Measurements from ENCODE around the gene MOV10L1. TPM values are rescaled to one million over a fixed set of nuclear protein-coding genes. Genes with fewer than 3 reads are reported as not detected.
A peak's percentile ranks its signal among the peaks of the same experiment; 100 is the strongest.

MOV10L1 gene
- total RNA-seq, 2 experiments from 2014 or later, result 0.11 TPM; not detected in 1

GRCh38 chr22:50101870-50102565 lies 12.2 kb downstream of the MOV10L1 start:
- intact Hi-C loops (cut with DNase I, micrococcal nuclease), result no loop called here
- ChIA-PET POLR2A (no interaction called here), CTCF (interaction anchor here (0.6 kb wide), 1 partner anchor 392 kb away, joined by 3 read pairs; no protein-coding TSS in a partner anchor)
- Mint-ChIP-seq H3K36me3 (ENCODE audit: low read depth) (no peaks in the 10 kb centered on the region), H3K4me3 (no peak overlapping the region), H3K9me3 (ENCODE audit: low read depth) (no peaks in the 10 kb centered on the region), H3K4me1 (peaks cover 8% of the 10 kb centered on the region), H3K27me3 (peaks cover 8% of the 10 kb centered on the region), H3K27ac (no peak overlapping the region)
- DNase-seq (no peak), ATAC-seq (no peak)

GRCh38 chr22:50102946-50103345 lies 13.1 kb downstream of the MOV10L1 start:
- CTCF ChIA-PET, result interaction anchor here (0.6 kb wide), 1 partner anchor 393 kb away, joined by 3 read pairs; no protein-coding TSS in a partner anchor
- ATAC-seq, result no peak
- H3K9me3 Mint-ChIP-seq (ENCODE audit: low read depth), result no peaks in the 10 kb centered on the region
- H3K4me1 Mint-ChIP-seq, result peaks cover 8% of the 10 kb centered on the region
- H3K27ac Mint-ChIP-seq, result no peak overlapping the region
- intact Hi-C loops (cut with DNase I, micrococcal nuclease), result no loop called here
- POLR2A ChIA-PET, result no interaction called here
- H3K27me3 Mint-ChIP-seq, result peaks cover 5% of the 10 kb centered on the region
- no peak overlapping the region for H3K4me3 Mint-ChIP-seq
- peak; percentile 30 for DNase-seq
- H3K36me3 Mint-ChIP-seq (ENCODE audit: low read depth), result no peaks in the 10 kb centered on the region

- ATAC-seq, result no peak
- POLR2A ChIA-PET, result no interaction called here
- CTCF ChIA-PET, result interaction anchor here (0.8 to 1.1 kb wide), 3 partner anchors 9 to 45 kb away, joined by 3 to 4 read pairs (median 4); no protein-coding TSS in a partner anchor
Observed at GRCh38 chr22:50104141-50104544, 14.3 kb downstream of the MOV10L1 start.

GRCh38 chr22:50105208-50106100 lies 15.6 kb downstream of the MOV10L1 start:
- DNase-seq (peak; percentile 40), ATAC-seq (peak; percentile 83)
- no peak overlapping the region for H3K27ac Mint-ChIP-seq
- H3K9me3 Mint-ChIP-seq (ENCODE audit: low read depth), result no peaks in the 10 kb centered on the region
- POLR2A ChIA-PET, result interaction anchor here (1.2 kb wide), 1 partner anchor 17 kb away, joined by 4 read pairs; no protein-coding TSS in a partner anchor
- H3K27me3 Mint-ChIP-seq, result no peaks in the 10 kb centered on the region
- H3K4me3 Mint-ChIP-seq, result peak overlapping the region; percentile 40
- H3K4me1 Mint-ChIP-seq, result peaks cover 8% of the 10 kb centered on the region
- CTCF ChIA-PET, result interaction anchor here (0.8 to 1.3 kb wide), 2 partner anchors 47 to 138 kb away, joined by 3 to 4 read pairs; no protein-coding TSS in a partner anchor
- intact Hi-C loops (cut with DNase I, micrococcal nuclease), result no loop called here
- no peaks in the 10 kb centered on the region for H3K36me3 Mint-ChIP-seq (ENCODE audit: low read depth)

More at GRCh38 chr22:50104141-50104544, 14.3 kb downstream of the MOV10L1 start:
- Mint-ChIP-seq H3K27me3 (peaks cover 2% of the 10 kb centered on the region), H3K4me3 (no peak overlapping the region), H3K4me1 (peaks cover 8% of the 10 kb centered on the region), H3K27ac (no peak overlapping the region), H3K9me3 (ENCODE audit: low read depth) (no peaks in the 10 kb centered on the region), H3K36me3 (ENCODE audit: low read depth) (no peaks in the 10 kb centered on the region)
- DNase-seq, result no peak
- intact Hi-C loops (cut with DNase I, micrococcal nuclease), result no loop called here

GRCh38 chr22:50107529-50107928 lies 17.7 kb downstream of the MOV10L1 start:
- POLR2A ChIA-PET, result interaction anchor here (1.2 kb wide), 1 partner anchor 279 kb away, joined by 8 read pairs; no protein-coding TSS in a partner anchor
- H3K4me3 Mint-ChIP-seq, result no peak overlapping the region
- H3K36me3 Mint-ChIP-seq (ENCODE audit: low read depth), result no peaks in the 10 kb centered on the region
- ATAC-seq (no peak), DNase-seq (no peak)
- H3K27ac Mint-ChIP-seq, result no peak overlapping the region
- H3K4me1 Mint-ChIP-seq, result peaks cover 14% of the 10 kb centered on the region
- CTCF ChIA-PET, result interaction anchor here (0.8 kb wide), 1 partner anchor 9 kb away, joined by 3 read pairs; no protein-coding TSS in a partner anchor
- intact Hi-C loops (cut with DNase I, micrococcal nuclease), result no loop called here
- no peaks in the 10 kb centered on the region for H3K9me3 Mint-ChIP-seq (ENCODE audit: low read depth)
- peaks cover 5% of the 10 kb centered on the region for H3K27me3 Mint-ChIP-seq

- ChIA-PET POLR2A (no interaction called here), CTCF (no interaction called here)
- Mint-ChIP-seq H3K9me3 (ENCODE audit: low read depth) (no peaks in the 10 kb centered on the region), H3K27me3 (peaks cover 14% of the 10 kb centered on the region), H3K4me1 (peaks cover 10% of the 10 kb centered on the region), H3K27ac (no peak overlapping the region), H3K36me3 (ENCODE audit: low read depth) (no peaks in the 10 kb centered on the region), H3K4me3 (no peak overlapping the region)
- intact Hi-C loops (cut with DNase I, micrococcal nuclease), result no loop called here
- no peak for ATAC-seq
- no peak for DNase-seq
Observed at GRCh38 chr22:50111056-50111455, 21.2 kb downstream of the MOV10L1 start.

GRCh38 chr22:50112151-50113118 lies 22.6 kb downstream of the MOV10L1 start:
- CTCF ChIA-PET, result interaction anchor here (1.2 kb wide), 1 partner anchor 8 kb away, joined by 3 read pairs; no protein-coding TSS in a partner anchor
- Mint-ChIP-seq H3K4me3 (no peak overlapping the region), H3K9me3 (ENCODE audit: low read depth) (no peaks in the 10 kb centered on the region), H3K4me1 (peaks cover 10% of the 10 kb centered on the region), H3K36me3 (ENCODE audit: low read depth) (no peaks in the 10 kb centered on the region), H3K27me3 (peaks cover 14% of the 10 kb centered on the region), H3K27ac (peak overlapping the region; percentile 37)
- POLR2A ChIA-PET, result no interaction called here
- DNase-seq (peak; percentile 52), ATAC-seq (peak; percentile 78)
- intact Hi-C loops (cut with DNase I, micrococcal nuclease), result no loop called here

GRCh38 chr22:50114221-50115021 lies 24.6 kb downstream of the MOV10L1 start:
- H3K4me1 Mint-ChIP-seq, result peaks cover 10% of the 10 kb centered on the region
- CTCF ChIA-PET, result interaction anchor here (0.6 to 1.4 kb wide), 2 partner anchors 29 to 59 kb away, joined by 4 read pairs; partner anchors contain the start of gene MLC1
- no peak overlapping the region for H3K4me3 Mint-ChIP-seq
- peaks cover 16% of the 10 kb centered on the region for H3K27me3 Mint-ChIP-seq
- H3K27ac Mint-ChIP-seq, result no peak overlapping the region
- H3K36me3 Mint-ChIP-seq (ENCODE audit: low read depth), result no peaks in the 10 kb centered on the region
- no peak for ATAC-seq
- no peak for DNase-seq
- intact Hi-C loops (cut with DNase I, micrococcal nuclease), result no loop called here
- POLR2A ChIA-PET, result no interaction called here
- no peaks in the 10 kb centered on the region for H3K9me3 Mint-ChIP-seq (ENCODE audit: low read depth)

GRCh38 chr22:50115693-50116092 lies 25.9 kb downstream of the MOV10L1 start:
- CTCF ChIA-PET, result interaction anchor here (0.6 to 1.8 kb wide), 3 partner anchors 31 to 85 kb away, joined by 3 to 6 read pairs (median 4); partner anchors contain the start of gene MLC1
- H3K36me3 Mint-ChIP-seq (ENCODE audit: low read depth), result no peaks in the 10 kb centered on the region
- intact Hi-C loops (cut with DNase I, micrococcal nuclease), result no loop called here
- H3K9me3 Mint-ChIP-seq (ENCODE audit: low read depth), result no peaks in the 10 kb centered on the region
- peaks cover 10% of the 10 kb centered on the region for H3K4me1 Mint-ChIP-seq
- POLR2A ChIA-PET, result no interaction called here
- H3K27me3 Mint-ChIP-seq, result peaks cover 16% of the 10 kb centered on the region
- H3K4me3 Mint-ChIP-seq, result no peak overlapping the region
- no peak overlapping the region for H3K27ac Mint-ChIP-seq
- ATAC-seq (no peak), DNase-seq (no peak)

- DNase-seq (no peak), ATAC-seq (no peak)
- Mint-ChIP-seq H3K27me3 (peaks cover 15% of the 10 kb centered on the region), H3K27ac (no peak overlapping the region), H3K9me3 (ENCODE audit: low read depth) (no peaks in the 10 kb centered on the region), H3K4me1 (peaks cover 6% of the 10 kb centered on the region), H3K36me3 (ENCODE audit: low read depth) (no peaks in the 10 kb centered on the region), H3K4me3 (no peak overlapping the region)
- CTCF ChIA-PET, result interaction anchor here (0.6 to 1.8 kb wide), 2 partner anchors 31 to 87 kb away, joined by 3 to 6 read pairs; no protein-coding TSS in a partner anchor
- POLR2A ChIA-PET, result no interaction called here
- intact Hi-C loops (cut with DNase I, micrococcal nuclease), result no loop called here
Observed at GRCh38 chr22:50117168-50117762, 27.5 kb downstream of the MOV10L1 start.

Data from activated CD4-positive, alpha-beta T cell treated with anti-CD3 and anti-CD28 coated beads for 36 hours (primary cell).